CD4-positive, alpha-beta T cell treated with Interleukin-15 for 4 hours (primary cell): ENCODE measurements around the gene FRMPD2.
"Not testable (repeated sequence)": the region's sequence is repeated elsewhere in the genome, so short reads cannot be mapped to it uniquely, and the experiment has no call there.

Experiments used
- DNase-seq: peaks from one replicate; pipeline ENCODE4 v3.0.0-alpha.2; 2020; ENCODE audit warnings: low spot score

Gene FRMPD2

DNA sequence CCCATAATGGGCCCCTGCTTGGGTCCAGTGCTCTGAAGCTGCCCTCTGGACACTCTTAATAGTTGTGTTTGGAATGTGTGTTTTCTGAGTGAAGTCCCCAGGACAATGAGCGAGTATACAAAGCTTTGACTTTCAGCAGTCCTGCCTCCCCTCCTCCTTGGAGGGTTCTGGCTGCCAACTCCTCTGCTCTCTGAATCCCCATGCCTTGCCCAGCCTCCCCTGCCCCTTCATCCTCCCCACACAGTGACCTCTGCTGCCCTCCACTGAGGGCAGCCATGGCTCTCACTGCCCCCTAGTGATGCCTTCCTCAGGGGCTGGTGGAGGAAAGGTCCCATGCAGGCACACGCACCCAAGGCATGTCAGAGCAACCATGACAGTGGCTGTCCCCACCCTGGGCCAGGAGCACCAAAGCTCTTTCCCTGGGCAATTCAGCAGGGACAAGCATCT is 40.9 kb downstream of the FRMPD2 start:
- DNase-seq, result no peak

DNA sequence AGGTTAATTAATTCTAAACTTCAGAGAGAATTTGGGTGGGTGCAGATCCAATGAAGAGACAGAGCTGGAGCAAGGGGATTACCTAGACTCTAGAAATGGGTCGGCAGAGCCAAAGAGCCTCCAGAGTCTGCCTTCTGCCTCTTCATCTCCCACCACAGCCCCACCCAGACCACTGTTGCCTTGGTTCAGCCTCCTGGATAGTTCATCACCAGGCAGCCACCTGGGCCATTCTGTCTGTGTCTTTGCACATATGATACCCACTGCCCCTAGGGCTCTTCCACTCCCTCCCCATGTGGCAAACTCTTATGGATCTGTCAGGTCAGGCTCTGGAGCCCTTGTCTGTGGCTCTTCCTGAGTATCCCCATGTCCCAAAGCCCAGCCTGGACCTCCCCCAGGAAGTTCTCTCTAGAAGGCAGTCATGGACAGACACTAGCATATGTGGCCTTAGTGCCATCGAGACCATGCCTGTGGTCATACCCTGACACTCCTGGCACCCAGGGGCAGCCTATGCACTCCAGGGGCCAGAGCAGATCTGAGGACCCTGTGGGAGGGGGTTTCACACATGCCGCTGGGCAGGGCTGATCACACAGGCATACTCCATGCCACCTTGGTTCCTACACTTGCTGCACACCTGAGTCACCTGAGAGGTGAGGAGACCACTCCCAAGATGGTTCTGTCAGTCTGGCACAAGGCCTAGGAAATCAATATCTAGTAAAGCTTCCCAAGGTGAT is 41.6 kb downstream of the FRMPD2 start:
- DNase-seq, result no peak

DNA sequence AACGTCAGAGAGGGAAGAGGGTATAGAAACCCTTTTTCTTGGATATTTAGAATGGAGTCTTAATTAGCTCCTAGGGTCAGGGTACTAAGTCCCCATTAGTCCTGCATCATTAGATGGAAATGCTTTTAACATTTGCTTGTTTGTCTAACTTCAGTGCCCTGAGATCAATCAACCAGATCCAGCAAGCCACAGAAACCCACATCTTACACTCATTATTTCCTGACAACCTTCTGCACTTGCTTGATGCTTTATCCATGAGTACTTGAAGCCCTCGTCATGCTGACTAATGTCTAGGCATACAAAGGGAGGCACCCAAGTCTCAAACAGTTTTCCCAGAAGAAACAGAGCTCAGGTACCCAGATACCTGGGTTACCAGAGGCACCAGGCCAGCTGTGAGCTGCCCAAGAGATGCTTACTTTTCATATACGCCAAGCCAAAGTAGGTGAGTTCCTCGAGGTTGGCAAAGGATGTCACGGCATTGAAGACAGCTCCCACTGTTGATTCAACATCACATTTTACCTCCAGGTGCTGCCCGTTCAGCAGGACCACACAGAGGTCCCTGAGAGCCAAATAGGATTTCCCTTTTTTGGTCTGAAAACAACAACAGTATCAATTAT is 42.7 kb downstream of the FRMPD2 start:
- DNase-seq, result no peak

DNA sequence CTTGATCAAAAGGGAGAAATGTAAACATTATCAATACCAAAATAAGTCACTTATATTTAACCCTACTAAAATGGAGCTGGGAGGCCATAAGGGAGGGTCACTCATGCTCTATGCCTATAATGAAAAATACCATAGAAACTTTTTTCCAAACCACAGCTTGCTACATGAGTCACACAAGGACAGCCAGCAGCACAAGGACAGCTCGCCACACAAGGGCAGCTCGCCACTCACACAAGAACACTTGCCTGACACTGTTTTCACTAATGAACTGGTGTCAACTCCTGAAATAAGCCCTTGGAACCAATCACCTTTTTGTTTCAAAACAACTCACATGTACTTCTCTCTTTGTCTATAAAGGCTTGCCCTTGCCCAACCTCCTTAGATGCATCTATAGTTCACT is 43.3 kb downstream of the FRMPD2 start:
- DNase-seq, result no peak

DNA sequence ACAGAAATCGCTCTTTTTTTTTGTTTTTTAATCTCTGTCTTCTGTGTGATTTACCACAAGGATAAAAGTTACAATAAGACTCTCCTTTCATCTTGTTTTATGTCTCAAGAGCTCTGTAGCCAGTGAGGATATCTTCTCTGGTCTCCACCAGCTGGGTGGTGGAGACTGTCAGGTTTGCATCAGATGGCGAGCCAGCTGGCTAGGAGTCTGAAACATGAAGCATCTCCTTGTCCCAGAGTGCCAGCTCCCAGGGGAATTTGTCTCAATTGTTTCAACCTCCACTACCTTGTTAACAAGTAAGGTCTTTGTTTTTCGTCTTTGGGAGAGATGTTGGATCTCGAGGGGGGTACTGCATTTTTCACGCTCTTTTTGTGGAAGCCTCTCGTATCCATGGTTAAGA is 47.3 kb downstream of the FRMPD2 start:
- DNase-seq, result no peak

DNA sequence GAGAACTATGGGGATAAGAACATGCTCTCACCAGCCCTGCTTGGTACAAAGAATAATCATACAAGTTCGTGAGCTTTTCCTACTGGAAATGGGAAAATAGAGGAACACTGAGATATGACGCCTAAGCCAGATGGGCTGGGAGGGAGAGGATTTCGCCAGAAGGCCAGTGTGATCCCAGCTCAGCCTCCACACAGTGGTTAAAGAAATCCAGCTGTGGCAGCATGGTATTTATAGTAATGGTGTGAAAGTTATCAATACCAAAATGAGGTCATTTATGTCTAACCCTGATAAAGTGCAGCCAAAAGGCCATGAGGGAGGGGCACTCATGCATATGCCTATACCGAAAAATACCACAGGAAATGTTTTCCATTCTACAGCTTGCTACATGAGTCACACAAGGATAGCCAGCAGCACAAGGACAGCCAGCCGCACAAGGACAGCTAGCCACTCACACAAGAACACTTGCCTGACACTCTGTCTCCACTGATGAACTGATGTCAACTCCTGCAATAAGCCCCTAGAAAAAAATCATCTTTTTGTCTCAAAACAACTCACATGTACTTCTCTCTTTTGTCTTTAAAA is 49.4 kb downstream of the FRMPD2 start:
- no peak for DNase-seq

DNA sequence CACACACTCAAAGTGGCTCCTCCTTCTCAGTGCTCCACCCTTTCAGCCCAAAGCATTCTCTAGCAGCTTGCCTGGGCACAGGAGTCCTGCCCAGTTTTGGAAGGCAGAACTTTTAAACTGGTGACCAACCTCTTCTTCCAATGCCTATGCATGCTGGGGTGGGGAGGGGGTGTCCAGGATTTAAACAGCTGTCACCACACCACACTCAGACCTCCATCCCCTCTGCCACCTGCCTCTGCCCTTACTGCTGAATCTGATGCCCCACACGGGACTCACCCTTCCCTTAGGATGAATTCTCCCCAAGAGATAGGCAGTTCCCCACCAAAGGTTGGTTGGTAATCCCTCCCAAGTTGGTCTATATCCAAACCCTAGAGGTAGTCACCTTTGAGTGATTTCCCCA is 50.2 kb downstream of the FRMPD2 start:
- DNase-seq, result no peak

DNA sequence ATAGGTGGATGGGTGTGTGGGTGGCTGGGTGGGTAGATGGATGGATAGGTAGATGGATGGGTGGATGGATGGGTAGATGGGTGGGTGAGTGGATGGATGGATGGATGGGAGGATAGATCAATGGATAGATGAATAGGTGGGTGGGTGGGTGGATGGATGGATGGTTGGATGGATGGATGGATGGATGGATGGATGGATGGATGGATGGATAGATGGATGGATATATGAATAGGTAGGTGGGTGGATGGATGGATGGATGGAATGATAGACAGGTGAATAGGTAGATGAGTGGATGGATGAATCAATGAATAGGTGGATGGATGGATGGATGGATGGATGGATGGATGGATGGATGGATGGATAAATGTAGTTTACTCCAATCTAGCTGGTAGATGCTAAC is 52.7 kb downstream of the FRMPD2 start:
- DNase-seq, result no peak

DNA sequence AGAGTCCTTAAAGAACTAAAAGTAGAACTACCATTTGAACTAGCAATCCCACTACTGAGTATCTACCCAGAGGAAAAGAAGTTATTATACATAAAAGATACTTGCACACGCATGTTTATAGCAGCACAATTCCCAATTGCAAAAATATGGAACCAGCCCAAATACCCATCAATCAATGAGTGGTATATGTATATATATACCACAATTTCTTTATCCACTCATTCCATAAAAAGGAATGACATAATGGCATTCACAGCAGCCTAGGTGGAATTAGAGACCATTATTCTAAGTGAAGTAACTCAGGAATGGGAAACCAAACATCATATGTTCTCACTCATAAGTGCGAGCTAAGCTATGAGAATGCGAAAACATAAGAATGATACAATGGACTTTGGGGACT is 53.5 kb downstream of the FRMPD2 start:
- DNase-seq, result not testable (repeated sequence)

DNA sequence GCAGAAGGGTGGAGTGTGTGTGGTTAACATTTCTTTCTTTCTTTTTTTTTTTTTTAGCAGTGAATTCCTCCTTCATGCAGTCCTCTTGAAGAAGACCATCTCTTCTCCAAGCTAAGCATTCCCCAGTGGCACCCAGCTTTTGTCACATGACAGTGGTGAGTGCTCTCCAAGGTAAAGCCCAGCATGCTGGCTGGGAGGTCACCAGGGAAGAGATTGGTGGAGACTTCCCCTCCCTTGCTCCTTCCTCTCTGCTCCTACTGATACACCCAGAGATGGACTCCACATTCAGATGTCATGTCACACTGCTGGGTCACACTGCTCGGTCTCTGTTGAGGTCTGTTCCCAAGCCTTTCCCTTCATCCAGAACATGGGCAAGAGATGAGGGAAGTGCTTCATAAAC is 55.3 kb downstream of the FRMPD2 start:
- DNase-seq, result no peak

DNA sequence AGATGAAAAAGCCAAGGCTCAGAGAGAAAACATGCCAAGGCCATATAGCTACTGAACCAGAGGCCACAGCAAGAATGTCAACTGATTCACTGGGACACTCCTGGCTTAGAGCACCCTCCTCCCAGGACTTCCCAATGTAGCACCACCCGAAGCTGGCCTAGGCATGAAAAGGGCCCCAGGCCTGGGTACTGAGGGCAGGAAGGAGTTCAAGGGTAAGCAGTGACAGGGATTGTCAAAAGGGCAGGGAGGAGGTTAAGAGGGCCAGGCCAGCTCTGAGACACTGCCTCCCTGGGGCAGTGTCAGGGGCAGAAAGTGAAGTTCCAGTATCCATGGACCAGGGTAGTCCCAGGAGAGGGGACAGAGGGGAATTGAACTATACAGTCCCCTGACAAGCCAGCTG is 57.8 kb downstream of the FRMPD2 start:
- DNase-seq, result no peak

DNA sequence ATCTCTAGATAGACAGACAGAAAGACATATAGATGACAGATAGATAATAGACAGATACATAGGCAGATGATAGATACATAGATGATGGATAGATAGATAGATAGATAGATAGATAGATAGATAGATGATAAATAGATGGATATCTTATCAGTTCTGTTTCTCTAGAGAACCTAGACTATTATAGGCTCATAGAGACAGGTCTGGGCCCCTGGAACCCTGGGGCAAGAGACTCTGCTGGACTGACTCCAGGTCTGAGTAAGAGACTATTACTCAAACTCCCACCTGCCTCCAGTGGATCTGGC is 58.3 kb downstream of the FRMPD2 start:
- DNase-seq, result no peak

DNA sequence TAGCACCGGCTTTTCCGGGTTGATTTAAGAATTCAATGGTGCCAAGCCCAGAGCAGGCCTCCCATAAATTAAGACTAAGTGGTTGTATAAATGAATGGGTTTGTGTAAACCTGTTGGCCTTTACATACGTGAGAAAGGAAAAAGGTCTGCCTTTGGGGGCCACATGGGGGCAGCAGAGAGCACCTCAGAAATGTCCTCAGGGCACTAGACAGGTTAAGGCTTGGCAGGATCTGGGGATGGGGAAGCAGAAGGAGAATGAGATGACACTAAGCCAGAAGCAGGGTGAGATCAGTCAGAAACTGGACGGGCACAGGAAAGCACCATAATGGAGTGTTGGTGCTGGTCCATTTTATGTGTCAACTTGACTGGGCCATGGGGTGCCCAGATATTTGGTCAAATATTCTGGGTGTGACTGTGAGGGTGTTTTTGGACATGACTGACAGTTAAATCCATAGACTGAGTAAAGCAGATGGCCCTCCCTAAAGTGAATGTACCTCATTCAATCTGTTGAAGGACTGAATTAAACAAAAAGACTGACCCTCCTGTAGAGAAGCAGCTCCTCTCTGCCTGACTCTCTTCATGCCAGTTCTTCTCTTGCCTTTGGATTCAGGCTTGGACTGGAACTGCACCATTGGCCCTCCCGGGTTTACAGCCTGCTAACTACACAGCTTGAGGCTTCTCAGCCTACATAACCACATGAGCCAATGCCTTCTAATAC is 58.9 kb downstream of the FRMPD2 start:
- DNase-seq, result no peak

DNA sequence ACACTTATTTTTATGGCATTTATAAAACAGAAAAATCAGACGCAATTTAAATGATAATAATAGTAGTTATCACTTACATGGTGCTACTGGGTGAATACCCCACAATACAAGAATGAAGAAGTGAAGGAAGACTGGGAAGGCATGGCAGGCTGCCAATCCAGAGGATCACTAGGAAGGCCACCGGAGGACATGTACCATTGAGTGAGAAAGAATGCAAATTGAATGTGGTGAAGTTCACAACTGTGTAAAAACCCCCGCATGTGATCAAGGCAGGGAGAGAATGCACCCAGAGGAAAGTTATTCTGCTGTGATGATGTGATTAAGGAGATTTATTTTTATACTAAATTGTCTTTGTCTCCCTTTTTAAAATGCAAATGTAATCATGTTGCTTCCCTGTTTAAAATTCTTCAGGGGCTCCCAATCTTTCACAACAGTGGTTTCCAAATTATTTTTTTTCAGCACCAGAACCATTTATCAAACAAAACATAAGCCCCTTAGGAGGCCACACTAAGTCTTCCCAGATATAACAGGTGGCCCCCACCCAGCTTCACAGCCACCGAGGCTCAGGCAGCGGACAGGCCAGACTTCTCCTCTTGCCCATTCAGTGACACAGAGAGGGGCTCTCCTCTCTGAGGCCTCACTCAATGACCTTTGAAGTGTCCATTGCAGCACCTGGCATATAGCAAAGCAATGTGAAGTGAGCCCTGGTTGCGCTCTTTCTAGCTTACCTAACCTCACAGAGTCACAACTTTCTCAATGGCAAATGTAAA is 59.6 kb downstream of the FRMPD2 start:
- DNase-seq, result no peak

DNA sequence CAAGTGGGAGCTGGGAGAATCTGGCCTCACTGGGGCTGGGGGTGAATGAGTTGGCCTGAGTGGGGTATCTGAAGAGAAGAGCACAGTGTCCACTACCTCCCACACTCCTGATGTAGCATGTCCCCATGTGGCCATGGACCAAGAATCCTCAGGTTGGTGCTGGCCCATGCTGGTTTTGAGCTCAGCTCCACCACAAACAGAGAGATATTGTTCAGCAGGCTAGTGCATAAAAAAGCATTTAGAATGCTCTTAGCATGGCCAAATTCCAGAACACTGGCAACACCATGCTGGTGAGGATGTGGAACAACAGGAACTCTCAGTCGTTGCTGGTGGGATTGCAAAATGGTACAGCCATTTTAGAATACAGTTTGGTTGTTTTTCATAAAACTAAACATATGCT is 61.4 kb downstream of the FRMPD2 start:
- no peak for DNase-seq

DNA sequence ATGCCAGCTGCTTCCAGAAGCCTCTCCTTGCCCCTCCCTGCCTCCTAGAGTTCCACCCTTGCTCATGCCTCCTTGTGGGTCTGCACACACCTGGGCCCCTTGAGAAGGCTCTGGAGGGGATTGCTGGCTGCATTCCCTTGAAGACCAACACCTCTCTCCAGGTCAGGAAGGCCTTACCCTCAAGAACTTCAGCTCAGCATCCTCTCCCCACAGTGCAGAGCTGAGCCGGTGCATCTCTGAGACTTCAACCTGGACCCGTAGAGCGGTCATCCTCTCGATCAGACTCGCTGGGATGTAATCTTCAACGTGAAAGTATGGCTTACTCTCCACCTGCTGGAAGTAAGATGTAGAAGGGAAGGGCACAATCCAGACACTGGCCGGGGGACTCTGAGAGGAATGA is 62.7 kb downstream of the FRMPD2 start:
- DNase-seq, result no peak

DNA sequence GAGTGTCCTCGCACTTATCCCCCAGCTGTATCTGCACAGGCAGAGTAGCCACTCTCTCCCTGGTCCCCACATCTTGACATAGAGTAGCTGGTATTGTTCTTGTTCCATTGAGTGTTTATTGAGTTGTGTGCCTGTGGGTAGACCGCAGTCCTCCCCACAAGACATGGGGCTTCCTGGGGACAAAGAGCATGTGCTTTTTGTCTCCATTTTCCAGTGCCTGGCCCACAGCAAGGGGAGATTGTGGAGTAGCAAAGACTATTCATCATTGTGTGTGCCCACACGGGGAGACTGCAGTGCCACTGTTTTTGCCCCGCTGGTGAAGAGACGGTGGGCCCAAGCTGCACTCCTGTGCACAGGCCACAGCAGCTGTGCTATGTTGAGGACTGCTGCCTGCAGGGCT is 63.5 kb downstream of the FRMPD2 start:
- DNase-seq, result no peak

DNA sequence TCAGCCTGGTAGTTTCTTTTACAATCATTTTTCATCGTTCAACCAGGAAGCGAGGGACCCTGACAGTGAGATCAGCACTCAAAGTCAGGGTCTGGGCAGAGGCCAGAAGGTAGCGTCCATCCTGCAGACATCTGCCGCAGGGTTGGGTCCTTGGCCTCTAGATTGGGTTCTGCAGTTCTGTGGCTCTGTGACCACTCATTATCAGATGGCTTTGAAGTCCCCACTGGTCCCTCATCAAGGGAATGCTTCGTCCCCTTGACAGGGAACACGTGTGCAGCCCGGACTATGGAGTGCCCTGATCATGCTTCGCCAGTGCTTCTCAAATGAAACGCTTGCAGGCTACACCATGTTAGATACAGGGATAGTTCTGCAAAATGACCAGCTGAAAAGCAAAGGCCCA is 64.1 kb downstream of the FRMPD2 start:
- no peak for DNase-seq

DNA sequence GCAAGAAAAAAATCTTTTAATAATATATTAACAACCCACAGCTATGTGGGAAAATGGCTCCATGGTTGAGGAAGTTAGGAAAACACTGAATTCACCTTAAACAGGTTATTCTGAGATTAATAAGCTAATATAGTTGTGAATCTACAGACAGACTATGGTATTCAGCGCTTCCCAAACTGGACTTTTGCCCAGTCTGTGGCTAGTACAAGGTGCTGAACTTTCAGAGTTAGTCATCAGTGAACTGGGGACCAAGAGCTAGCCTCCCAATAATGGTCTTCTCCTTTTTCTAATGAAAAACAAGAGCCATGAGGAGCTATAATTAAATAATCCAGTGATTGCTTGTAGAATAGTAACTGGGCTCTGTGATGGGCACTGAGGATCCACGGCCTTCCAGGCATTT is 65.3 kb downstream of the FRMPD2 start:
- no peak for DNase-seq

DNA sequence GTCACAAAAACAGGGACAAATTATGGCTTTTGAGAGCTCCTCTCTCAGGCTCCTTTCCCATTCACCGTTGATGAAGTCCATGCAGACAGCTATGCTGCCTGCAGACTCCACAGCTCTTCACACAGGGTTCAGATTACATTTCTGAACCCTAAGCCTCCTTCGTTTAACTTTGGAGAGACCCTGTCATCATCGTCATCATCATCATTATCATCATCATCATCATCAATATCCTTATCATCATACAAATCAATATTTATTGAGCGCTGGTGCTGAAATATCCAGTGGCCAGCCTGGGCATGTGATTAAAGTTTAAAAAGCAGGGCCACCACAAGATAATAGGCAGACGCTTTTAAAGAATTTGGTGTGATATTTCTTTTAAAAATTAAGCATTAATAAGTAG is 66.6 kb downstream of the FRMPD2 start:
- no peak for DNase-seq

DNA sequence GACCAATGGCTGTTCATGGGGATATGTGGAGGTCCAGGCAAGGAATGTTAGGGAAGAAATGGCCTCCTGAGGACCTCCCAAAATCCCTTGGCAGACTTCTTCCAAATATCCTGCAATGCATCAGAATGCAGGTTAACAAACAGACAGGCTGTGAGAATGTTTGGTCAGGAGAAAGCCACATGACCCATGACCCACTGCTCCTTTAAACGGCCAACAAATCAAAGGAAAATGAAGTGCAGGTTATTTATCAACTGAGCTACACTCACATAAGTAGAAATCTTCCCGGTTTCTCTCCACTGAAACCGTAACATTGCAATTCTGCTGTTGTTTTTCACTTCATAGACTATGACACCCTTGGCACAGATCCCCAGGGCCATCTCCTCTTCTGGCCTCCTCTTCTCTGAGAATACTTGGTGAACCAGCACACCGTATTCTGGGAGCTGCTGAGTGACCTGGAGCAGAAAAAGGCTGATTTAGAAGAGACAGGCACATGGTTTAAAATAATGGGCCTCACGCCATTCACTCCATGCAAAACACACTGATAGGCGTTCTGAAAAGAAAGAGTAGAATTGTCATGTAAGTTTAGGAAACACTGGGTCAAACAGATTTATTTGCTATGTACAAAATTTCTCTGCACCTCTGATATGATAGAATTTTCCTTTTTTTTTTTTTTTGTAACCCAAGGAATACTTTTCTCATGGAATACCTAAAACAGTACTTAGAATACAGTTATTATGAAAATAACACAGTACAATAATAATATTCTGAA is 67.8 kb downstream of the FRMPD2 start:
- no peak for DNase-seq

DNA sequence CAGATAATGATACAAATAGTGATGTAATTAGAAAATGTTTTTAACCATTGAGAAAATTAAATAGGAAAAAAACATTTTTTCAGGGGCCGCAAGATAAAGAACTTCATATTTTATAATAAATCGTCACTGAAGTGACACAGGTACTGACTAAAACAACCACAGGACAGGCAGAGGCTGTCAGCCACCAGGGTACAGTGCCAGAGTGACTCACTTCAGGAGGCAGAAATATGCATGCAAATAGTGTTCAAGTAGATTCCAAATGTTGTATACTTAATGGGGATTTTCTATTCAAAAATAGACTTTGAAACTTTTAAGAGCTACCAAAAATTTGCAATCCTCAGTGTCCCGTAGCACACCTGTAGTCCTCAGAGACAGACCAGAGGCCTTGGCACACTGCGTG is 68.6 kb downstream of the FRMPD2 start:
- DNase-seq, result no peak
